ENCODE results near the gene AGER. TPM values are rescaled to one million over a fixed set of nuclear protein-coding genes. Genes with fewer than 3 reads are reported as not detected.

AGER gene
- total and polyA plus RNA-seq, 2 donors (not counting 3 experiments of a cell fraction or from before 2014, with no cell fraction given) = 5.1 to 18.5 TPM

GRCh38 chr6:32200711-32201475 lies 16.8 kb upstream of the AGER start:
- no TSS peak for BruUV-seq (replicated peaks)
- TF ChIP-seq JUN (IDR thresholded peaks at IDR 0.05; ENCODE audit: borderline replicate concordance, insufficient read depth, insufficient read length, low read depth) = no peak
- Histone ChIP-seq H3K9me1 (replicated peaks; ENCODE audit: control insufficient read depth, extremely low read depth, insufficient read depth, low read length) (no peaks in the 10 kb centered on the region), H2AFZ (ENCODE audit: low read depth, low read length) (no peak overlapping the region), H3K4me3 (replicated peaks in 1 of 3; ENCODE audit: insufficient read depth in 1 of 3, low read depth in 1 of 3, low read length in 3 of 3) (no peak overlapping the region), H3K27ac (ENCODE audit: insufficient read depth, low read depth, low read length) (no peak overlapping the region), H3K9ac (replicated peaks; ENCODE audit: extremely low read depth, insufficient read depth, low read length) (no peak overlapping the region), H3K79me2 (ENCODE audit: control insufficient read depth, insufficient read depth, low read length) (no peaks in the 10 kb centered on the region), H3K9me3 (replicated peaks; ENCODE audit: control insufficient read depth, insufficient read depth, low read length) (no peaks in the 10 kb centered on the region), H3K4me2 (ENCODE audit: insufficient read depth, low read length) (no peak overlapping the region), H3K4me1 (ENCODE audit: control insufficient read depth, extremely low read depth, insufficient read depth, low read length) (peaks cover 11% of the 10 kb centered on the region), H3K27me3 (ENCODE audit: control insufficient read depth in 2 of 2, insufficient read depth in 2 of 2, low read length in 2 of 2) (no peaks in the 10 kb centered on the region), H4K20me1 (replicated peaks; ENCODE audit: control insufficient read depth, extremely low read depth, insufficient read depth, low read length) (no peaks in the 10 kb centered on the region), H3K36me3 (ENCODE audit: control insufficient read depth in 2 of 2, extremely low read depth in 1 of 2, insufficient read depth in 2 of 2, low read length in 2 of 2) (peaks cover 7 to 13% of the 10 kb centered on the region in 2 experiments)
- intact Hi-C loops (cut with micrococcal nuclease) (no loop called here), dilution Hi-C loops (cut with MboI; ENCODE audit: extremely low pct_ligation_motif_present, low sequenced_read_pairs) (no loop called here)
- POLR2A ChIA-PET = no interaction called here
- DNase-seq (ENCODE audit: low read depth, low spot score) (no peak), FAIRE-seq (no peak)
- CTCF ChIA-PET = no interaction called here

- dilution Hi-C loops (cut with MboI; ENCODE audit: extremely low pct_ligation_motif_present, low sequenced_read_pairs) = no loop called here
- Histone ChIP-seq H4K20me1 (replicated peaks; ENCODE audit: control insufficient read depth, extremely low read depth, insufficient read depth, low read length) (no peaks in the 10 kb centered on the region), H3K9ac (replicated peaks; ENCODE audit: extremely low read depth, insufficient read depth, low read length) (no peak overlapping the region), H3K27ac (ENCODE audit: insufficient read depth, low read depth, low read length) (no peak overlapping the region), H3K4me3 (replicated peaks in 1 of 3; ENCODE audit: insufficient read depth in 1 of 3, low read depth in 1 of 3, low read length in 3 of 3) (no peak overlapping the region), H3K9me3 (replicated peaks; ENCODE audit: control insufficient read depth, insufficient read depth, low read length) (no peaks in the 10 kb centered on the region), H3K9me1 (replicated peaks; ENCODE audit: control insufficient read depth, extremely low read depth, insufficient read depth, low read length) (no peaks in the 10 kb centered on the region), H3K4me1 (ENCODE audit: control insufficient read depth, extremely low read depth, insufficient read depth, low read length) (peaks cover 19% of the 10 kb centered on the region), H3K79me2 (ENCODE audit: control insufficient read depth, insufficient read depth, low read length) (no peaks in the 10 kb centered on the region), H3K27me3 (ENCODE audit: control insufficient read depth in 2 of 2, insufficient read depth in 2 of 2, low read length in 2 of 2) (no peaks in the 10 kb centered on the region), H2AFZ (ENCODE audit: low read depth, low read length) (no peak overlapping the region), H3K4me2 (ENCODE audit: insufficient read depth, low read length) (no peak overlapping the region), H3K36me3 (ENCODE audit: control insufficient read depth in 2 of 2, extremely low read depth in 1 of 2, insufficient read depth in 2 of 2, low read length in 2 of 2) (peaks cover 4 to 5% of the 10 kb centered on the region in 2 experiments)
- no TSS peak for BruUV-seq (replicated peaks)
- TF ChIP-seq EZH2 (IDR thresholded peaks at IDR 0.05; ENCODE audit: borderline replicate concordance, low read depth, low read length, severe bottlenecking) = no peak
- TF ChIP-seq CTCF (IDR thresholded peaks at IDR 0.05; ENCODE audit: extremely low read depth in 1 of 2, insufficient read depth in 1 of 2, low read depth in 1 of 2, low read length in 2 of 2) = no peak
- no peak for TF ChIP-seq MAX (IDR thresholded peaks at IDR 0.05; ENCODE audit: insufficient read depth, insufficient read length)
- no peak for TF ChIP-seq GATA2 (IDR thresholded peaks at IDR 0.05; ENCODE audit: insufficient read depth, insufficient read length, low read depth, low read length)
- TF ChIP-seq POLR2A (IDR thresholded peaks at IDR 0.05; ENCODE audit: low read depth, low read length) = no peak
- TF ChIP-seq MYC (IDR thresholded peaks at IDR 0.05; ENCODE audit: low read depth, low read length) = no peak
- no peak for TF ChIP-seq FOS (IDR thresholded peaks at IDR 0.05; ENCODE audit: borderline replicate concordance, insufficient read depth, low read length)
- no peak for TF ChIP-seq JUN (IDR thresholded peaks at IDR 0.05; ENCODE audit: borderline replicate concordance, insufficient read depth, insufficient read length, low read depth)
- TF ChIP-seq POLR2AphosphoS5 (IDR thresholded peaks at IDR 0.05; ENCODE audit: insufficient read depth, low read depth, low read length) = no peak
- FAIRE-seq = no peak
- intact Hi-C loops (cut with micrococcal nuclease) = loop anchor here (10.0 kb wide), 2 partner anchors 154 to 534 kb away; partner anchors contain the start of genes C6orf47, CSNK2B, GPANK1 and LY6G5B
- ChIA-PET POLR2A (no interaction called here), CTCF (no interaction called here)
- DNase-seq (ENCODE audit: low read depth, low spot score) = no peak
Measured at GRCh38 chr6:32198866-32199265, 14.8 kb upstream of the AGER start.

All from endothelial cell of umbilical vein (primary cell).